ENCODE measurements around the gene DIPK1A.

Gene DIPK1A

GRCh38 chr1:92826792-92827191 is 134.5 kb downstream of the DIPK1A start:
- no peak overlapping the region for H3K4me3 ChIP-seq (ENCODE audit: insufficient read length, low read depth)
- H3K4me1 ChIP-seq (ENCODE audit: insufficient read depth, insufficient read length): peaks cover 2% of the 10 kb centered on the region
- no peaks in the 10 kb centered on the region for H3K9me3 ChIP-seq (ENCODE audit: insufficient read depth, low read length)
- no peaks in the 10 kb centered on the region for H3K27me3 ChIP-seq (ENCODE audit: insufficient read depth, insufficient read length)
- TF ChIP-seq ZNF274 (IDR thresholded peaks at IDR 0.05; ENCODE audit: low read depth, low read length) (no peak), YY1 (IDR thresholded peaks at IDR 0.05; ENCODE audit: insufficient read depth, insufficient read length) (no peak), SUZ12 (IDR thresholded peaks at IDR 0.05; ENCODE audit: extremely low read depth, insufficient read depth, insufficient read length) (no peak)
- DNase-seq (ENCODE audit: low read depth, low spot score): no peak
- H3K36me3 ChIP-seq (ENCODE audit: insufficient read depth, insufficient read length, low read length): no peaks in the 10 kb centered on the region
- no peak overlapping the region for H3K9ac ChIP-seq (ENCODE audit: insufficient read length, low read depth)

- Histone ChIP-seq H3K9ac (ENCODE audit: insufficient read length, low read depth) (no peak overlapping the region), H3K9me3 (ENCODE audit: insufficient read depth, low read length) (no peaks in the 10 kb centered on the region), H3K36me3 (ENCODE audit: insufficient read depth, insufficient read length, low read length) (no peaks in the 10 kb centered on the region), H3K4me1 (ENCODE audit: insufficient read depth, insufficient read length) (peaks cover 2% of the 10 kb centered on the region), H3K4me3 (ENCODE audit: insufficient read length, low read depth) (no peak overlapping the region), H3K27me3 (ENCODE audit: insufficient read depth, insufficient read length) (no peaks in the 10 kb centered on the region)
- TF ChIP-seq SUZ12 (IDR thresholded peaks at IDR 0.05; ENCODE audit: extremely low read depth, insufficient read depth, insufficient read length) (no peak), ZNF274 (IDR thresholded peaks at IDR 0.05; ENCODE audit: low read depth, low read length) (no peak), YY1 (IDR thresholded peaks at IDR 0.05; ENCODE audit: insufficient read depth, insufficient read length) (no peak)
- DNase-seq (ENCODE audit: low read depth, low spot score): no peak
These were observed 138.4 kb downstream of the DIPK1A start for GRCh38 chr1:92822879-92823278.

GRCh38 chr1:92820551-92820950 is 140.7 kb downstream of the DIPK1A start:
- Histone ChIP-seq H3K36me3 (ENCODE audit: insufficient read depth, insufficient read length, low read length) (no peaks in the 10 kb centered on the region), H3K27me3 (ENCODE audit: insufficient read depth, insufficient read length) (no peaks in the 10 kb centered on the region), H3K4me3 (ENCODE audit: insufficient read length, low read depth) (no peak overlapping the region), H3K4me1 (ENCODE audit: insufficient read depth, insufficient read length) (peaks cover 2% of the 10 kb centered on the region), H3K9me3 (ENCODE audit: insufficient read depth, low read length) (no peaks in the 10 kb centered on the region), H3K9ac (ENCODE audit: insufficient read length, low read depth) (no peak overlapping the region)
- no peak for DNase-seq (ENCODE audit: low read depth, low spot score)
- TF ChIP-seq ZNF274 (IDR thresholded peaks at IDR 0.05; ENCODE audit: low read depth, low read length) (no peak), SUZ12 (IDR thresholded peaks at IDR 0.05; ENCODE audit: extremely low read depth, insufficient read depth, insufficient read length) (no peak), YY1 (IDR thresholded peaks at IDR 0.05; ENCODE audit: insufficient read depth, insufficient read length) (no peak)

- Histone ChIP-seq H3K36me3 (ENCODE audit: insufficient read depth, insufficient read length, low read length) (no peaks in the 10 kb centered on the region), H3K9ac (ENCODE audit: insufficient read length, low read depth) (no peak overlapping the region), H3K4me1 (ENCODE audit: insufficient read depth, insufficient read length) (peaks cover 2% of the 10 kb centered on the region), H3K4me3 (ENCODE audit: insufficient read length, low read depth) (no peak overlapping the region), H3K9me3 (ENCODE audit: insufficient read depth, low read length) (no peaks in the 10 kb centered on the region), H3K27me3 (ENCODE audit: insufficient read depth, insufficient read length) (no peaks in the 10 kb centered on the region)
- no peak for DNase-seq (ENCODE audit: low read depth, low spot score)
- no peak for TF ChIP-seq ZNF274 (IDR thresholded peaks at IDR 0.05; ENCODE audit: low read depth, low read length)
These were observed 141.2 kb downstream of the DIPK1A start for GRCh38 chr1:92820024-92820423.

- no peak overlapping the region for H3K9ac ChIP-seq (ENCODE audit: insufficient read length, low read depth)
- no peaks in the 10 kb centered on the region for H3K9me3 ChIP-seq (ENCODE audit: insufficient read depth, low read length)
- H3K4me3 ChIP-seq (ENCODE audit: insufficient read length, low read depth): no peak overlapping the region
- peaks cover 2% of the 10 kb centered on the region for H3K4me1 ChIP-seq (ENCODE audit: insufficient read depth, insufficient read length)
- no peaks in the 10 kb centered on the region for H3K36me3 ChIP-seq (ENCODE audit: insufficient read depth, insufficient read length, low read length)
- DNase-seq (ENCODE audit: low read depth, low spot score): no peak
- no peaks in the 10 kb centered on the region for H3K27me3 ChIP-seq (ENCODE audit: insufficient read depth, insufficient read length)
- TF ChIP-seq SUZ12 (IDR thresholded peaks at IDR 0.05; ENCODE audit: extremely low read depth, insufficient read depth, insufficient read length): no peak
- no peak for TF ChIP-seq YY1 (IDR thresholded peaks at IDR 0.05; ENCODE audit: insufficient read depth, insufficient read length)
- TF ChIP-seq ZNF274 (IDR thresholded peaks at IDR 0.05; ENCODE audit: low read depth, low read length): no peak
These were observed 143.1 kb downstream of the DIPK1A start for GRCh38 chr1:92817986-92818764.

GRCh38 chr1:92817137-92817697 is 144.0 kb downstream of the DIPK1A start:
- Histone ChIP-seq H3K27me3 (ENCODE audit: insufficient read depth, insufficient read length) (no peaks in the 10 kb centered on the region), H3K9me3 (ENCODE audit: insufficient read depth, low read length) (no peaks in the 10 kb centered on the region), H3K36me3 (ENCODE audit: insufficient read depth, insufficient read length, low read length) (no peaks in the 10 kb centered on the region), H3K9ac (ENCODE audit: insufficient read length, low read depth) (no peak overlapping the region), H3K4me1 (ENCODE audit: insufficient read depth, insufficient read length) (no peaks in the 10 kb centered on the region), H3K4me3 (ENCODE audit: insufficient read length, low read depth) (no peak overlapping the region)
- DNase-seq (ENCODE audit: low read depth, low spot score): no peak
- TF ChIP-seq ZNF274 (IDR thresholded peaks at IDR 0.05; ENCODE audit: low read depth, low read length) (no peak), YY1 (IDR thresholded peaks at IDR 0.05; ENCODE audit: insufficient read depth, insufficient read length) (no peak), SUZ12 (IDR thresholded peaks at IDR 0.05; ENCODE audit: extremely low read depth, insufficient read depth, insufficient read length) (no peak)

DNA sequence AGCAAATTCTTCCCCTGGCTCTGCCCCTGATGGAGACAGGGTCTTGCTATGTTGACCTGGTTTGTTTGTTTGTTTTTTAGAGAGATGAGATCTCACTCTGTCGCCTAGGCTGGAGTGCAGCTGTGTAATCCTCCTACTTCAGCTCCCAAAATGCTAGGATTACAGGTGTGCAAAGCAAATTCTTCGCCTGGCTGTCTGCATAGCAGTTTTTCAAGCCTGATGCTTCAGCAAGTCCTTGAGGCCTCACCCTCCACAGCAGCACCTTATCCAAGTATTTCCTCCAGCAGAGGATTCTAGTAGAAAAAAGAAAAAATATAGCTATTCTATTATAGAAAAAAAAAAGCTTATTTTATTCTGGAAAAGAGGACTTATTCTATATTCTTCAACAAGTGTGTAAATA is 144.5 kb downstream of the DIPK1A start:
- TF ChIP-seq YY1 (IDR thresholded peaks at IDR 0.05; ENCODE audit: insufficient read depth, insufficient read length) (no peak), ZNF274 (IDR thresholded peaks at IDR 0.05; ENCODE audit: low read depth, low read length) (no peak), SUZ12 (IDR thresholded peaks at IDR 0.05; ENCODE audit: extremely low read depth, insufficient read depth, insufficient read length) (no peak)
- Histone ChIP-seq H3K9me3 (ENCODE audit: insufficient read depth, low read length) (no peaks in the 10 kb centered on the region), H3K9ac (ENCODE audit: insufficient read length, low read depth) (no peak overlapping the region), H3K36me3 (ENCODE audit: insufficient read depth, insufficient read length, low read length) (no peaks in the 10 kb centered on the region), H3K4me1 (ENCODE audit: insufficient read depth, insufficient read length) (no peaks in the 10 kb centered on the region), H3K4me3 (ENCODE audit: insufficient read length, low read depth) (no peak overlapping the region), H3K27me3 (ENCODE audit: insufficient read depth, insufficient read length) (no peaks in the 10 kb centered on the region)
- DNase-seq (ENCODE audit: low read depth, low spot score): no peak
